GM19099 (cell line): ENCODE data around the gene GPR107.

Experiments
- POLR2A ChIP-seq: IDR thresholded peaks from 3 replicates; pipeline ENCODE4 v1.6.1; 2011; ENCODE audit warnings: low read depth; ENCODE audit not compliant: insufficient read length; ENCODE audit errors: extremely low read depth

Gene GPR107

GRCh38 chr9:130072515-130073235 is 19.0 kb downstream of the GPR107 start:
- TF ChIP-seq POLR2A: no peak

DNA sequence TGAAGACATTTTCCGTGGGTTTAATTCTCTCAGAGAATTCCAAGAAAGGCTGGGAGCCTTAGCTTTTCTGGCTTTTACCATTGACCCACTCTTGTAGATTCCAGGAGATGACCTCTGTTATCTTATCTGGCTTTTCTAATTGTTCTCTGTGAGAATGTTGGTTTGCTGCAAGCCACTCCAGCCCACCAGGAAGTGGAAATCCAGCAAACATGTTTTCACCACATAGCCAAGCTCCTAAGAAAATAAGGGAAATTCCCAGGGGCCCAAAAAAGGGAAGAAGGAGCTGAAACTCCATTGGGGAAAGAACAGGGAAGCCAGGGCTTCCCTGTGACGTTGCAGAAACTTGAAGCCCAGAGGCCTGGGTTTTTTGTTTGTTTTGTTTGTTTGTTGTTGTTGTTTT is 19.7 kb downstream of the GPR107 start:
- TF ChIP-seq POLR2A: no peak

DNA sequence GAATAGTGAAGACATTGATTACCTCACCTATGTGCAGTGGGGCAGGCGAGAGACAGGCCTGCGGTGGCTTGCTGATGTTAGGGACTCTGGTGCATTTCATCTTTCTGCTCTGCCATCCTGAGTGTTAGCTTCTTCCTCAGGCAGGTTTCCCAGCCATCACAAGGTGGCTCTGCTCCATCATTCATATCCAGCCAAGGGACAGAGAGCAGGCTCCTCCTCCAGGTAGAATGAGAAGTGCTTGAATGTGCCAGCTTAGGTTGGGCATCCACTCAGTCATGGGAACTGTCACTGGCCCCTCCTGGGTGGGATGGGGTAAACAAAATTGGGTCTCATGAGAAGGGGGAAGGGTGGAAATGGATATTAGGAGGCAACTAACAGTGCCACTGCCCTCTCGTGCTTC is 24.8 kb downstream of the GPR107 start:
- no peak for TF ChIP-seq POLR2A

DNA sequence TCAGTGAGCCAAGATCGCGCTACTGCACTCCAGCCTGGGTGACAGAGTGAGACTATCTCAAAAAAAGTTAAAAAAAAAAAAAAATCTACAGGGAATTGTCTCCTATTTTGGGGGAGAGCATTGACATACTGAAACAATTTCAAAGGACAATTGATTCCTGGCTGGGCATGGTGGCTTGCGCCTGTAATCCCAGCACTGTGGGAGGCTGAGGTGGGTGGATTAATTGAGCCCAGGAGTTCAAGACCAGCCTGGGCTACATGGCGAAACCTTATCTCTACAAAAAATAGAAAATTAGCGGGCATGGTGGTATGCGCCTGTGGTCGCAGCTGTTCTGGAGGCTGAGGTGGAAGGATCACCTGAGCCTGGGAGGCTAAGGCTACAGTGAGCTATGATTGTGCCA is 30.6 kb downstream of the GPR107 start:
- no peak for TF ChIP-seq POLR2A

DNA sequence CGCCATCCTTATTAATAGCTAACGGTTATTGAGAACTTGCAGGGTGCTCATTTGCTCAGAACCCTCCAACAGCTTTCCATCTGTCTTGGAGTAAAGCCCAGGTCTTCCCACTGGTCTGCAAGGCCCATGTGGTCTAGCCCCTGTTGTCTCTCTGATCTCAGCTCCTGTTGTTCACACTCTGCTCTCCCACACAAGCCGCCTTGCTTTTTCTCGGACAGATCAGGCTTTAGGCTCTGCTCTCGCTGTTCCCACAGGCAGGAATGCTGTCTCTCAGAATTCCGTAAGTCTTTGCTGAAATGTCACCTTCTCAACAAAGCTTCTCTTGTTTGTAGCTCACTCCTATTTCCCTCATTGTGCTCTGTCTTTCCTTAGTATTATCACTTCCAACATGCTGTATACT is 34.3 kb downstream of the GPR107 start:
- TF ChIP-seq POLR2A: no peak

DNA sequence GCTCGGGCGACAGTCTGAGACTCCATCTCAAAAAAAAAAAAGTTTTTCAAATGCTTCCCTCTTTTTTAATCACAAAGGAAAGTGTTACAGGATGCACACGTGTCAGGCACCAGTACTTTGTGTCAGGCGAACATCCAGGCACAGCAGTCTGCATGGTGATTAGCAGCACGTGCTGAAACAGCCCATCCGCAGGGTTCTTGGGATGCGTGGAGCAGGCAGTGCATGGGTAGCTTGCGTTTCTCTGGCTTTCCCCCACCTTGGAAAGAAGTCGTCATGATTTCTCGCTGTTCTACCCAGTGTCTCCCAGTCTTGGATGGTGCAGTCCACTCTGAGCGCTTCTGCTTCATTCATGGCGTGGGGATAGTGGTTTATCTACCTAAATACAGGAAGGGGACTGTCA is 35.4 kb downstream of the GPR107 start:
- TF ChIP-seq POLR2A: no peak

GRCh38 chr9:130090915-130091314 is 37.2 kb downstream of the GPR107 start:
- TF ChIP-seq POLR2A: no peak

DNA sequence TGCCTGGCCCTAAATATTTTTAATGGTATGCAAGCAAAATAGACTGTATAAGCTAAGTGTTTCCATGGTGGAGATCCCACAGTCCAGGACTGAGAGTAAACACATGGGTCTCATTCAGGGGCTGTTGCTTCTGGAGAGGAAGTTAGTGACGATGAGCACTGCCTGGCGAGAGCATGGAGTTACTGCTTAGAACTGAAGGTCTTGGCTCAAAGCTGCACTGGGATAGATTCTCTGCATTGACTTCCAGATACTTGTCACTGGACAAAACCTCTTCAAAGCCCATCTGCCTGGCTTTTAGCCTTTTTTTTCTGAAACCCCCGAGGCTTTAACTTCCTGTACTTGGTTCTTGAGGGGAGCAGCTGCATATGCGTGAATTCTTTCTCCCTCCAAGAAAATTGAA is 39.2 kb downstream of the GPR107 start:
- no peak for TF ChIP-seq POLR2A

- TF ChIP-seq POLR2A: no peak
These were observed 42.2 kb downstream of the GPR107 start for GRCh38 chr9:130095872-130096271.

- TF ChIP-seq POLR2A: no peak
These were observed 47.0 kb downstream of the GPR107 start for GRCh38 chr9:130100681-130101080.

- TF ChIP-seq POLR2A: no peak
These were observed 48.2 kb downstream of the GPR107 start for GRCh38 chr9:130101915-130102314.

DNA sequence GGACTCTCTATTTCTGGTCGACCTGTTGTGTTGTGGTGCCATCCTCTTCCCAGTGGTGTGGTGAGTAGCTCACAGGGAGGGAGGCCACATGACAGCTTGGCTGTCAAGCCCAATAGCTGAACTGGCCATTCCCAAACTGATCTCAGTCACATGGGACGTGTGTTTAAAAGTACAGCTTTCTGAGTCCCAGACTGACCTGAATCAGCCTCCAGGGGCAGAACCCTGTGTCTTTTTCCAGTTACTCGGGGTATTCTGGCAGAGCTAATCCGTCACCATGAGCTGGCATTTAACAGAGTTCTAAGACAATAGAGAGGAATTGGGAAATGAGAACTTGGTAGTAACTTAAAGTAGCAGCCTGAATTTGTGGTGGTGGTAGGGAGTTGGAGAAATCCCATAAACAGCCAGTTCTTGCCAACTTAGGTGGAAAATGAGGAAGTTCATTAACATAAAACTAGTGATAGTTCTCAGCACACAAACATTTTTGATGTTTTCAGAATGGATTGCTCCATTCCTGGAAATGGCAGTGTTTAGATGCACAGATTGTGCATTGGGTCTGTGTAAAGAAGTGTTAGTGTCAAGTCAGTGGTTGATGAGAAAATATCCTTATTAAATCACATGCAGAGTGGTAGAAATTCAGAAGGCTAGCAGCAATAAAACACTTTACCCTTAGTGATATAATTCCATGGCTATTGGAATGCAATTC is 50.9 kb downstream of the GPR107 start:
- no peak for TF ChIP-seq POLR2A

GRCh38 chr9:130106860-130107233 is 53.1 kb downstream of the GPR107 start:
- no peak for TF ChIP-seq POLR2A

DNA sequence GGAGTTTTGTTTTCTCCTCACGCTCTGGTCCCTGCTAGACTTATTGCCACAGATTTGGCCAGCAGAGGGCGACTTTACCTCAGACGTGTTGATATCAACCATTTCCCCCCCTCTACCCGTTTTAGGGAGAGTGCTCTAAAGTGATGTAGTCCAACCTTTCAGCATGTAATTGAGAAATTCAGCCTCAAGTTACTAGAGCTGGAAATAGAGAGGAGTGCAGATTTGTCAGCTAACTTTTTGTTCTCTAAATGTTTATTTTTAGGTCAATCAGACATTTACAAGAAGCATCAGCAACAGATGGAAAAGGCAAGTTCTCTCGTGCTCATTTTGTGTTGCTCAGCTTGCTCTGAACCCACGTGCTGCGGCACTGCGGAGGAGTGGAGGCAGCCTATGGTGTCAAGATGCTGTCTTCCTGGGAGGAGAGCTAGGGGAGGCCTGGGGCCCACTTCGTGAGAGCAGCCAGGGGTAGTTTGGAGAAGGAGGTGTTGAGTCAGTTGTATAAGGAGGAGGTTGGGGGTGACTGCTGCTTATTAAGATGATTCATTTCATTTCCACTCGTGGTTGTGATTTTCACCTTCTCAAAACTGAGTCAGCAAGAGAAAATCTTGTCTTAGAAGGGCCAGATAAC is 53.6 kb downstream of the GPR107 start:
- TF ChIP-seq POLR2A: no peak

DNA sequence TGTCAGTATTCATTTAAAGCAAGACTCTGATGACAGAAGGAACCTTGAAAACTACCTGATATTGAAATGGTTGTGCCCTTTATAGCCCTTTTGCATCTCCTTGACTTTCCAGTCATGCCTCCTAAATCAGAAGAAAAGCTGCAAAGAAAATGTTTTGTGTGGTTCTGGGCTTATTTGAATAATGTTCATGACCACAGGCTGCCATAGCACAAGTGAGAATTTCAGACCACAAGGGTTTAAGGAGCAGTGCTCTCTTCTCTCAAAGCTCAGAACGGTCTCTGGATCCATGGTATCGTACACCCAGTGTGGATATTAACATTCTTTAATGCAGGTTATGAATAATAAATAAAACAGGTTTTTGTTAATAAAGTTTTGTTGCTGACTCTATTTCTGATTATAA is 54.2 kb downstream of the GPR107 start:
- TF ChIP-seq POLR2A: no peak

GRCh38 chr9:130110166-130110565 is 56.5 kb downstream of the GPR107 start:
- no peak for TF ChIP-seq POLR2A
